IMR-90 (cell line): ENCODE results near the gene CAMK2D. TPM values are rescaled to one million over a fixed set of nuclear protein-coding genes. Genes with fewer than 3 reads are reported as not detected.

Source experiments
- ATAC-seq: fragments of 200-7000 bp; cut with Tn5 transposase; 2 replicates; pipeline ENCODE4 v1.9.1; 2020; ENCODE audit warnings: low read depth, mild to moderate bottlenecking, moderate library complexity
- BruUV-seq: library from RNA; stranded (reverse); fragments of 400-500 nt; replicated peaks from 2 replicates; lab custom pipeline; 2021; lab: Mats Ljungman, UMichigan
- CTCF ChIA-PET: fragments of 300-600 bp; formaldehyde crosslinking; extraction: SDS; loops from one replicate; lab custom pipeline; 2021; ENCODE audit warnings: antibody characterized with exemption; lab: Yijun Ruan, JAX
- POLR2A ChIA-PET: fragments of 300-600 bp; sonication (Branson Sonifier 250); formaldehyde crosslinking; loops from one replicate; lab custom pipeline; 2022; ENCODE audit warnings: antibody characterized with exemption; ENCODE audit not compliant: unreplicated experiment; lab: Charles Lee
- DNase-seq: peaks from one replicate; pipeline ENCODE4 v3.0.0; 2013
- H2AFZ ChIP-seq: replicated peaks from 2 replicates; pipeline ENCODE3; 2013; ENCODE audit warnings: low read length, mild to moderate bottlenecking; ENCODE audit not compliant: poor library complexity
- H2AK5ac ChIP-seq: 2 replicates; pipeline ENCODE4 v1.6.1; 2013; ENCODE audit warnings: low read depth, low read length, inconsistent platforms
- H2AK9ac ChIP-seq: replicated peaks from 2 replicates; pipeline ENCODE3; 2013; ENCODE audit warnings: mild to moderate bottlenecking, low read depth, low read length, moderate library complexity; ENCODE audit not compliant: poor library complexity
- H2BK120ac ChIP-seq: 2 replicates; pipeline ENCODE4 v1.6.1; 2013; ENCODE audit warnings: low read depth, low read length, inconsistent platforms
- H2BK15ac ChIP-seq: 3 replicates; pipeline ENCODE4 v1.6.1; 2013; ENCODE audit warnings: low read depth, low read length, inconsistent platforms
- H2BK20ac ChIP-seq: 2 replicates; pipeline ENCODE4 v1.6.1; 2013; ENCODE audit warnings: low read depth, mild to moderate bottlenecking, inconsistent platforms, low read length, moderate library complexity
- H2BK5ac ChIP-seq: 2 replicates; pipeline ENCODE4 v1.6.1; 2013; ENCODE audit warnings: mild to moderate bottlenecking, low read depth, low read length, inconsistent platforms; ENCODE audit not compliant: poor library complexity, severe bottlenecking
- H3K14ac ChIP-seq: replicated peaks from 2 replicates; pipeline ENCODE4 v1.6.1; 2013; ENCODE audit warnings: low read depth, low read length, inconsistent platforms
- H3K18ac ChIP-seq: 2 replicates; pipeline ENCODE4 v1.6.1; 2013; ENCODE audit warnings: low read depth, low read length, control low read depth
- H3K23ac ChIP-seq: 2 replicates; pipeline ENCODE4 v1.6.1; 2013; ENCODE audit warnings: low read depth, low read length, inconsistent platforms
- H3K27ac ChIP-seq: 2 replicates; pipeline ENCODE4 v1.5.1; 2013; ENCODE audit warnings: mild to moderate bottlenecking, control low read depth, low read length; ENCODE audit not compliant: insufficient read depth
- H3K27me3 ChIP-seq: 2 replicates; pipeline ENCODE4 v1.6.1; 2013; ENCODE audit warnings: low read length; ENCODE audit not compliant: control insufficient read depth, insufficient read depth
- H3K36me3 ChIP-seq: 2 replicates; pipeline ENCODE4 v1.6.1; 2013; ENCODE audit warnings: low read length, mixed read lengths; ENCODE audit not compliant: control insufficient read depth, insufficient read depth
- H3K4ac ChIP-seq: 2 replicates; pipeline ENCODE4 v1.6.1; 2013; ENCODE audit warnings: low read depth, low read length, inconsistent platforms
- H3K4me1 ChIP-seq: 2 replicates; pipeline ENCODE4 v1.6.1; 2013; ENCODE audit warnings: low read length, mixed read lengths; ENCODE audit not compliant: control insufficient read depth, insufficient read depth
- H3K4me2 ChIP-seq: 2 replicates; pipeline ENCODE4 v1.6.1; 2013; ENCODE audit warnings: low read depth, mild to moderate bottlenecking, control low read depth, low read length, moderate library complexity
- H3K4me3 ChIP-seq: 2 replicates; pipeline ENCODE4 v1.5.1; 2013; ENCODE audit warnings: low read depth, mild to moderate bottlenecking, control low read depth, low read length, moderate library complexity; ENCODE audit not compliant: insufficient read depth
- H3K56ac ChIP-seq: 2 replicates; pipeline ENCODE4 v1.6.1; 2013; ENCODE audit warnings: low read length, inconsistent platforms; ENCODE audit not compliant: insufficient read depth; ENCODE audit errors: extremely low read depth
- H3K79me1 ChIP-seq, 2 experiments: 2 replicates each; pipeline ENCODE4 v1.6.1; 2013; ENCODE audit warnings: low read length in 2 of 2, inconsistent platforms in 1 of 2, low read depth in 1 of 2
- H3K9ac ChIP-seq: 2 replicates; pipeline ENCODE4 v1.6.1; 2013; ENCODE audit warnings: low read depth, low read length, control low read depth
- H3K9me1 ChIP-seq: 2 replicates; pipeline ENCODE4 v1.6.1; 2013; ENCODE audit warnings: low read length, inconsistent platforms; ENCODE audit not compliant: insufficient read depth
- H3K9me3 ChIP-seq: 2 replicates; pipeline ENCODE4 v1.6.1; 2013; ENCODE audit warnings: low read length; ENCODE audit not compliant: control insufficient read depth, insufficient read depth
- H4K20me1 ChIP-seq: 2 replicates; pipeline ENCODE4 v1.6.1; 2013; ENCODE audit warnings: low read length, inconsistent platforms; ENCODE audit not compliant: insufficient read depth
- H4K5ac ChIP-seq: 2 replicates; pipeline ENCODE4 v1.6.1; 2013; ENCODE audit warnings: mild to moderate bottlenecking, low read depth, low read length, control low read depth
- H4K8ac ChIP-seq, 2 experiments: 2 replicates each; pipeline ENCODE4 v1.6.1; 2013; ENCODE audit warnings: low read depth in 2 of 2, low read length in 2 of 2, control low read depth in 1 of 2, inconsistent platforms in 1 of 2
- H4K91ac ChIP-seq: 2 replicates; pipeline ENCODE4 v1.6.1; 2013; ENCODE audit warnings: low read depth, low read length, inconsistent platforms; ENCODE audit not compliant: insufficient read depth
- BHLHE40 ChIP-seq: fragments of 150-350 bp; IDR thresholded peaks from 2 replicates; pipeline ENCODE4 v1.6.1; 2016; ENCODE audit warnings: mild to moderate bottlenecking, low read depth, low read length
- CEBPB ChIP-seq: IDR thresholded peaks from 2 replicates; pipeline ENCODE4 v1.6.1; 2012; ENCODE audit warnings: low read depth, low read length, improper control_type of control experiment
- CHD1 ChIP-seq: IDR thresholded peaks from 2 replicates; pipeline ENCODE4 v1.6.1; 2012; ENCODE audit warnings: low read depth, low read length, improper control_type of control experiment
- CTCF ChIP-seq: conservative IDR thresholded peaks from 2 replicates; pipeline ENCODE4 v1.5.1; 2012; ENCODE audit warnings: mild to moderate bottlenecking, low read depth, low read length, improper control_type of control experiment
- ELK1 ChIP-seq: fragments of 150-350 bp; IDR thresholded peaks from 2 replicates; pipeline ENCODE4 v1.6.1; 2016; ENCODE audit warnings: low read depth, mild to moderate bottlenecking, low read length, moderate library complexity, borderline replicate concordance
- FOS ChIP-seq: fragments of 150-350 bp; IDR thresholded peaks from 2 replicates; pipeline ENCODE4 v1.6.1; 2016; ENCODE audit warnings: low read depth, low read length
- MAFK ChIP-seq: IDR thresholded peaks from 2 replicates; pipeline ENCODE4 v1.6.1; 2012; ENCODE audit warnings: low read depth, low read length, improper control_type of control experiment
- MAZ ChIP-seq: IDR thresholded peaks from 2 replicates; pipeline ENCODE4 v1.6.1; 2012; ENCODE audit warnings: low read depth, mild to moderate bottlenecking, low read length, improper control_type of control experiment, moderate library complexity, borderline replicate concordance
- MXI1 ChIP-seq: IDR thresholded peaks from 2 replicates; pipeline ENCODE4 v1.6.1; 2012; ENCODE audit warnings: low read depth, mild to moderate bottlenecking, low read length, moderate library complexity, borderline replicate concordance
- NFE2L2 ChIP-seq: fragments of 150-350 bp; IDR thresholded peaks from 2 replicates; pipeline ENCODE4 v1.6.1; 2016; ENCODE audit warnings: low read depth, mild to moderate bottlenecking, low read length
- POLR2A ChIP-seq: IDR thresholded peaks from 2 replicates; pipeline ENCODE4 v1.6.1; 2012; ENCODE audit warnings: mild to moderate bottlenecking, low read depth, low read length
- RAD21 ChIP-seq: IDR thresholded peaks from 2 replicates; pipeline ENCODE4 v1.6.1; 2012; ENCODE audit warnings: low read length, improper control_type of control experiment
- RCOR1 ChIP-seq: IDR thresholded peaks from 2 replicates; pipeline ENCODE4 v1.6.1; 2012; ENCODE audit warnings: mild to moderate bottlenecking, low read length, improper control_type of control experiment; ENCODE audit not compliant: insufficient replicate concordance
- RFX5 ChIP-seq: IDR thresholded peaks from 2 replicates; pipeline ENCODE4 v1.8.0; 2012; ENCODE audit warnings: low read depth, mild to moderate bottlenecking, low read length, moderate library complexity
- SMC3 ChIP-seq: fragments of 150-350 bp; IDR thresholded peaks from 2 replicates; pipeline ENCODE4 v1.6.1; 2016; ENCODE audit warnings: low read depth, mild to moderate bottlenecking, antibody characterized with exemption, low read length, moderate library complexity
- USF2 ChIP-seq: fragments of 150-350 bp; IDR thresholded peaks from 2 replicates; pipeline ENCODE4 v1.6.1; 2017; ENCODE audit warnings: mild to moderate bottlenecking, antibody characterized with exemption, low read length, low read depth
- WGBS, 2 experiments: methylation state at CpG; one replicate each; pipeline versions ENCODE4 v1.1.5 to v1.1.7; 2013; ENCODE audit warnings: missing lambda C conversion rate in 2 of 2; ENCODE audit not compliant: insufficient read length in 1 of 2; ENCODE audit errors: extremely low coverage in 2 of 2; 5-methylcytosine and 5-hydroxymethylcytosine counted together
- dilution Hi-C: fragments of 300-500 bp; cut with HindIII; formaldehyde crosslinking; loops from one replicate; pipeline ENCODE4 v1.14.3; 2018; ENCODE audit warnings: low sequenced_read_pairs; ENCODE audit not compliant: unreplicated experiment
- in situ Hi-C: fragments of 300-500 bp; cut with MboI; formaldehyde crosslinking; loops from 3 replicates; pipeline ENCODE4 v1.14.3; 2019; ENCODE audit warnings: low sequenced_read_pairs, inconsistent platforms, mixed read lengths
- intact Hi-C: fragments of 100-400 bp; cut with micrococcal nuclease; formaldehyde crosslinking; loops from 2 replicates; pipeline ENCODE4 v1.10.0; 2022
- polyA plus RNA-seq, 3 experiments: library from polyadenylated mRNA; depleted of rRNA; stranded (reverse); fragments of >200 nt; gene quantifications; 2 replicates each; pipeline ENCODE4 v1.2.3, GENCODE V29; 2012; ENCODE audit warnings: low replicate concordance in 1 of 3
- total RNA-seq: library from RNA; depleted of rRNA; stranded (reverse); fragments of >200 nt; gene quantifications from 2 replicates; pipeline ENCODE4 v1.2.3, GENCODE V29; 2012

The CAMK2D gene
- total and polyA plus RNA-seq, 2 of the 4 experiments (the other 2 are of a cell fraction): 44.6 to 156 TPM

- ChIA-PET CTCF (interaction anchor here (0.6 kb wide), 1 partner anchor 809 kb away, joined by 4 read pairs; no protein-coding TSS in a partner anchor), POLR2A (no interaction called here)
- Histone ChIP-seq H2AK9ac (no peak overlapping the region), H3K23ac (no peak overlapping the region), H3K14ac (no peak overlapping the region), H3K27ac (peak overlapping the region; percentile 27; the same call in 1 of the 2 replicates), H2BK120ac (no peak overlapping the region), H3K9me1 (no peaks in the 10 kb centered on the region; the same call in 1 of the 2 replicates), H3K18ac (no peak overlapping the region), H2BK5ac (peak overlapping the region; percentile 9), H3K79me1 (peaks cover 25 to 28% of the 10 kb centered on the region in 2 experiments), H3K27me3 (no peaks in the 10 kb centered on the region), H3K4me1 (peaks cover 6% of the 10 kb centered on the region; the same call in 1 of the 2 replicates), H4K5ac (no peak overlapping the region), H4K20me1 (peaks cover 3% of the 10 kb centered on the region; the same call in 1 of the 2 replicates), H3K4me2 (peak overlapping the region; percentile 56; the same call in 1 of the 2 replicates), H2AFZ (no peak overlapping the region), H3K9me3 (no peaks in the 10 kb centered on the region), H2AK5ac (no peak overlapping the region), H3K56ac (no peak overlapping the region), H3K36me3 (no peaks in the 10 kb centered on the region), H3K4me3 (no peak overlapping the region), H2BK15ac (no peak overlapping the region), H4K8ac (no peak overlapping the region), H2BK20ac (no peak overlapping the region), H3K4ac (no peak overlapping the region), H4K91ac (no peak overlapping the region), H3K9ac (no peak overlapping the region)
- dilution Hi-C loops: no loop called here
- no CpG with 5 or more reads among the region's 2 CpGs for WGBS, 2 experiments
- in situ Hi-C loops: no loop called here
- DNase-seq: peak; percentile 60
- no TSS peak for BruUV-seq
- no peak for TF ChIP-seq MAZ
- TF ChIP-seq RFX5: no peak
- TF ChIP-seq SMC3: no peak
- no peak for TF ChIP-seq CHD1
- no peak for TF ChIP-seq POLR2A
- TF ChIP-seq BHLHE40: no peak
- no peak for TF ChIP-seq ELK1
- no peak for TF ChIP-seq MAFK
- TF ChIP-seq RCOR1: no peak
- TF ChIP-seq RAD21: no peak
- no peak for TF ChIP-seq NFE2L2
- no peak for TF ChIP-seq CTCF
- no peak for TF ChIP-seq MXI1
- TF ChIP-seq FOS: no peak
- TF ChIP-seq CEBPB: no peak
- TF ChIP-seq USF2: no peak
- intact Hi-C loops: no loop called here
- peak; percentile 34 for ATAC-seq
Observed at GRCh38 chr4:113575401-113575800, 186.1 kb downstream of the CAMK2D start.
